Measurements from ENCODE around the gene NAA40.

NAA40 gene

DNA sequence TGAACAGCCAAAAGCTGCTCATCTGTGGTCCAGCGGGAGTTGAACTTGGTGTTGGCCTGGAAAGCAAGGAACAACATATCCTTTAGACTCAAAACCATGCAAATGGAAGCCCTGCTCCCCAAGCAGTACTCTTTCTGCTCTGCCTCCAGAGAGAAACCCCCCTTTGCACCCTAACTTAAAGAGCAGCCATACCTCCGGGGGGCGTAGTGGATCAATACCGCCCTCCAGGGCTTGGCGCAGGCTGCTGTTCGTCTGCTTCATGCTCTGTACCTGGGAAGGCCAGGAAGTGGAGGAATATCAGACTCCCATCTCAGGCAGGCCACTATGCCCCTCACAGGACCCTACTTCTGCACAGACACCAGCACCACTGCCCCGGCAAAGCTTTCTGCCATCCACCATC is 26.1 kb upstream of the NAA40 start:
- no peak for DNase-seq (ENCODE audit: low spot score)

DNA sequence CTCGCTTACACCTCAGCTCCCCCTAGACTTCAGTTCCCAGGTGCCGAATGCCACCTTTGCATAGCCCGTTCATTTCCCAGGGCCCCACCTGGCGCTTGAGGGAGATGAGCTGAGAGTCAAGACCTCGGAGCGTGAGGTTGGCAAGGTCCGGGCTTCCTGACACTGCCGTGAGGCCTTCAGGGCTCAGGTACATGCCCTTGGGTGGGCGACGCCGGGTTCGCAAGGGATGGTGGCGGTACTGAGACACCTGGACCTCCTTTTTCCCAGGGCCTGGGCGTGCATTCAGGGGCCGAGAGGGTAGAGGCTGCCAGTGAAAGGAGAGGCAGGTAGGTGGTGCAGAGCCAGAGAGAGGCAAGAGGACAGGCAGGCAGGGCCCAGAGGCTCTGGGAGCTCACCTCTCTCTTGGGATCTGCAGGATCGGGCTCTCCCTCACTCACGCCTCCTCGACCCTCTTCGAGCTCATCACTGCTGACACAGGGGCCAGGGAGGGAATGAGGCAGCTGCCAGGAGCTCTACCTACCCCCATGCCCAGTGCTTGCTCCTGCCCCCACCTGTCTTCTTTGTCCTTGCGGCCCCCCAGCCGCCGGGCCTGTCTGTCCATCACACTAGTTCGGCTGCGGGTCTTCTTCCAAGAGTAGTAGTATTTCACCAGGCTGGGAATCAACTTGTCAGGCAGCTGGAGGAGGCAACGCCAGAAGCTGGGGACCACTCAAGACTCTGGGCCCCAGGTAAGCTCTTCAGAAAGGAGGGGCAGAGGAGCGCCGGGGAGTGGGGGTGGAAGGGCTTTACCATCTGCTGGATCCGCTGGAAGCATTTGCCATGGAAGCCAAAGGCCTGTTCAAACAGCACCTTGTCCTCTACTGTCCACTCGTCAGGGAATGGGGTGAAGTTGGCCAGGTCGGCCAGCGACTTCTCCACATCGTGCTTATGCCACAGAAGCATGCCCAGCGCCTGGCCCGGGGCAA is 24.7 kb upstream of the NAA40 start:
- no peak for DNase-seq (ENCODE audit: low spot score)

DNA sequence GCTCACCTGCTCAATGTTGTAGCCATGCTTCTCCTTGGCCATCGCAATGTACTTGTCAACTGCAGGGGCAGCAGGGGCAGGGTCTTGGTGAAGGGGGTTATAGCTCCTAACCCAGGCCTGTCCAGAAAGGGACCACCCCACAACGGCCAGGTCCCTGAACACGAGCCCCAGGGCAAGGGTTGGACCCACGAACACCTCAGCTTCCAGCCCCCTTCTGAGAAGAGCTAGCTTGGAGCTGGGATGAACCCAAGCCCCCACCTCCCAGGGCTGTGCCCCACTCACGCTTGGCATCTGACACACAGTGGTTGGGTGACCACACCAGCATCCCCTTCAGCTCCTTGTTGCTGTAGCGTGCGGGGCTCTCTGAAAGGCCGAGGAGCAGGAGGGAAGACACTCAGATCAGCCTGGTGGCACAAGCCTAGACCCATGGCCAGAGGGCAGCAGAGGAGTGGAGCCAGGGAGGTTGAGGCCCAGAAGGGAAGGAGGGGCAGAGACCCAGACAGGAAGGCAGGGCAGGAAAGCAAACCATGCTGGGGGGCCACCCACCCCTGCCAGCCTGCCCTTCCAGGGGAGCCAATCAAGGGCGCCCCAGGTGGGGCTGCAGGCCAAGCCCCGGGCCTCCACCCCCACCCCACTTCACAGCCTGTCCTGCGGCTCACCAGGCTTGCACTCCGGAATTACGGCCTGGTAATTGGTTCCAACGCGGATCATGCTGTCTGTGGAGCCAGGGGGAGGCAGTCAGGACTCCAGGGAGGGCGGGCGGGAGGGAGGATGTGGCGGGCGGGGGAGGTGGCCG is 23.7 kb upstream of the NAA40 start:
- DNase-seq (ENCODE audit: low spot score), result no peak

DNA sequence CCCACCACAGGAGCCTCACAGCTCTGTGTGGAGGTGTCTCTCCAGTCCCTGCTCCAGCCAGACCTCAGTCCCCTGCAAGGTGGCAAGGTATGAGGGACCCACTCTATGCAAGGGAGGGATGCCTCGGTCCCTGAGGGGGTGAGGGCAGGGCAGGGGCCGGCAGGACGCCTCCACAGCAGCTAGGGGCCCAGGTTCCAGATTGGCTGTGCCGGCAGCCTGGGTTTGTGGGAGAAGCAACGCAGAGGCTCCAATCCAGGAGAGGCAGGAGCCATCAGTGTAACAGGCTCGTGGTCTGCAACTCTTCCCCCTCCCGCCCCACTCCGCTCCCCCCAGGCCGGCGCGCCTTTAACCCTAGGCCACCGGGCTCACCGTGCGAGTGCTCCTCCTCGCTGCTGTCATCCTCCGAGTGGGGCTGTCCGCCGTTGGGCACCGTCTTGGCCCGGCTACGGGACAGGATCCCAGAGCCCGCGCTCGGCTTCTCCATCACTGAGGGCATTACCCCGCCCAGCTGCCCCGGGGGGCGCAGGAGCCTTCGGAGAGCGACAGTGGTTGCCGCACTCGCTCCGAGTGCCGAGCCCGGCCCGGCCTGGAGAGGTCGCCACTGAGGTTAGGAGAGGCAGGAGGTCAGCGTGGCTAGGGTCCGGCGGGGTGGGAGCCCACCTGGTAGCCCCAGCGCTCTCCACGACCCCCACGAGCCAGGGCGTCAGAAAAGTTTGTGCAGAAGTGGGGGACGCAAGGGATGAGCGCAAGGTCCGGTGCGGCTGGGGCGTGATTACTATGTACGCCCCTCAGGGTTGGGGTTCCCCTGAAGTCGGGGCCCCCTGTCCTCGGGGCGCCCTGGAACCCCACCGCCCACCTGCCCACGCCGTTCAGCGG is 22.6 kb upstream of the NAA40 start:
- peak; percentile 79 for DNase-seq (ENCODE audit: low spot score)

DNA sequence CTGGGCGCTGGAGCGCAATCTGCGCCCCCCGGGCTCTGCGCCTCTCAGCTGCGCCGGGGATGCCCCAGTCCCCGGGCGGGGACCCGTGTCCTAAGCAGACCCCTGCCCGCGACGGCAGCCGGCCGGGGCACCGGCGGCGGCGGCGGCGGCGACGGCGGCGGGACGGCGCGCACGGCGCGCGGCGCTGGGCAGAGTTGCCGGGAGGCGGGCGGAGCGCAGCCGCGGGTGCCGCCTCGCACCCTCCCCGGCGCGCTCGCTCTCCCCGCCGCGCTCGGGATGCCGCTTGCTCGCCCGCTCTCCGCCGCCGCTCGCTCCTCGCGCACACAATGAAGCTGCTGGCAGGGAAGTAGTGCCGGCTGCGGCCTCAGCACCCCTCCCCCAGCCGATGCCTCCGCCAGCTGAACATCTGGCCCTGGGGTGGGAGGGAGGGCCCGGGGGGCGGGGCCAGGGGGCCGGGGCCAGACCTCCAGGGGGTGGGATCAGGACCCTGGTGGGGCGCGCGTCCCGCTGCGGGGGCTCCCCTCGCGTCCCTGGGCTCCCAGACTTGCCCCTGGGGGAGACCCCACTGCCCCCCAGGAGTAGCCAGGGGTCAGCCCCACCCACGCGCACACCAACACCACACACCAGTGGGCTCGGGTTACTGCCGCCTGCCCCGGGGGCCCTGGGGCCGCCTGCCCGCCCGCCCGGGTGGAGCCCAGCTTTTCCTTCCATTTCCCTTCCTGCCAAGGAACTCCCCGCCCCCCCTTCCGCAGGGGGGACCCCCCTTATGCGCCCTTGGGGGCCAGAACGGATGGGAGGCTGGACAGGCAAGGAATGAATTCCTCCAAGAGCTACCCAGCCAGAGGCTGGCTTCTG is 21.7 kb upstream of the NAA40 start, which contains the start of gene RCOR2:
RCOR2 (minus strand) TSS at position 328 of the 855 bp plus-strand sequence. CDS start 708 bp downstream, outside the sequence.
- peak; percentile 88 for DNase-seq (ENCODE audit: low spot score)

DNA sequence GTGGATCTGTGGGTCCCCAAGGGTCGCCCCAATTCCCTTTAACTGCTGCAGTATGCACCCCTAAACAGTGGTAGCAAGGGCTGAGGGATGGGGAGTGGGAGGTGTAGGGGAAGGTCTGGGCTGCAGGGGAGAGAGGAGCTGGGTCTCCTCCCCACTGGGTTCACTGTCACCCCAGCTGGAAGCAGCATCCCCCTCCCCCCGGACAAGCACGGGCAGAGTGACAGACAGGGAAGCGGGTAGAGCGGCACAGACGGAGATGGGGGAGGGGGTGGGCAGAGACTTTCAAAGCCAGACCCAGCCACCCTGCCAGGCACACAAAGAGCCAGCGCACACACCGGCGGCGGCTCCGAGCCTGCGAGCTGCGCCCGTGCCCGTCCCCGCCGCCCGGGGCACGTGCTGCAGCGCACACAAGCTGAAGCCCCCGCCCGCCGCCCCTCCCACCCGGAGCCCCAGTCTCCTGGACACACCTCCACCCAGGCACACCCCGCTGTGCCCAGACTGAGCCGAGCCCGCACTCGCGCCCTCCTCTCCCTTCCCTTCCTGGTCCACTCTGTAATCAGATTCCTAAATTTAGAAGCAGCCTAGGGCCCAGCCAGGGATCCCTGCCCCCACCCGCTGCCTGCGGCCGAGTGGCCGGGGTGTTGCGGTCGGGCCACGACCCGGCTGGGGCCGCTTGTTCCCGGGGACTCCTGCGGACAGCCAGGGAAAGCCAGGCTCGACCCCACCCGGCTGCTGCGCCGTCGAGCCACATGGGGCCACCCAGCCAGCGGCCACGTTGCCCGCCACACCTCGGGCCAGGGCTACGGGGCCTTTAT is 20.9 kb upstream of the NAA40 start:
- DNase-seq (ENCODE audit: low spot score), result peak; percentile 86

DNA sequence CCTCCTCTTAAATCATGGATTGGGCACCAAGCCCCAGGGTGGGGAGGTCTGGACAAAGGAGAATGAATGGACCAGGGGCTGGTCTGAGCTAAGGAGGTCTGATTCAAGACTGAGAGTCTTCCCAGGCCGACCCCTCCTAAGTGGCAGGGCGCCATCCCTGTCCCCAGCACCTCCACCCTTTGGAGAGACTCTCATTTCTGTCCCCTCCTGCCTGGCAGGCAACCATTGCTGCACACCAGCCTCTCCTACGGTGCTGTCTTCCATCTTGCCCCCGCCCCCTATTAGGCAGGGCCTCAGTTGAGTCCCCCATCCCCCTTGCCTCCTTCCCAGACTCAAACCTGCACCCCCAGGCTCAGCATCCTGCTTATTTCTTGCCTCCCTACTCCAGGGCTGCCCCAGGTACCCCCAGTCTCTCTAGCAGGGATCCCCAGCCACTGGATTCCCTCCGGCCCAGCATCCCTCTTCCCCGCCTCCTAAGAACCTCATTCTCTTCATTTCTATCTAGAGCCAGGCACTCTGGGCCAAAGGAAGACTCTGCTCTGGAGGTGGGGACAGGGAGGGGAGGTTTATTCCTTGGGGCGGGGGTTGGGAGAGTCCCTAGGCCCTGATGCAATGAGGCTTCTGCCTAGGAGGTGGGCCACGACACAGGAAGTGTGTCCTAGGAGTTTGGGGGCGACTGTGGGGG is 20.2 kb upstream of the NAA40 start:
- DNase-seq (ENCODE audit: low spot score), result peak; percentile 84

DNA sequence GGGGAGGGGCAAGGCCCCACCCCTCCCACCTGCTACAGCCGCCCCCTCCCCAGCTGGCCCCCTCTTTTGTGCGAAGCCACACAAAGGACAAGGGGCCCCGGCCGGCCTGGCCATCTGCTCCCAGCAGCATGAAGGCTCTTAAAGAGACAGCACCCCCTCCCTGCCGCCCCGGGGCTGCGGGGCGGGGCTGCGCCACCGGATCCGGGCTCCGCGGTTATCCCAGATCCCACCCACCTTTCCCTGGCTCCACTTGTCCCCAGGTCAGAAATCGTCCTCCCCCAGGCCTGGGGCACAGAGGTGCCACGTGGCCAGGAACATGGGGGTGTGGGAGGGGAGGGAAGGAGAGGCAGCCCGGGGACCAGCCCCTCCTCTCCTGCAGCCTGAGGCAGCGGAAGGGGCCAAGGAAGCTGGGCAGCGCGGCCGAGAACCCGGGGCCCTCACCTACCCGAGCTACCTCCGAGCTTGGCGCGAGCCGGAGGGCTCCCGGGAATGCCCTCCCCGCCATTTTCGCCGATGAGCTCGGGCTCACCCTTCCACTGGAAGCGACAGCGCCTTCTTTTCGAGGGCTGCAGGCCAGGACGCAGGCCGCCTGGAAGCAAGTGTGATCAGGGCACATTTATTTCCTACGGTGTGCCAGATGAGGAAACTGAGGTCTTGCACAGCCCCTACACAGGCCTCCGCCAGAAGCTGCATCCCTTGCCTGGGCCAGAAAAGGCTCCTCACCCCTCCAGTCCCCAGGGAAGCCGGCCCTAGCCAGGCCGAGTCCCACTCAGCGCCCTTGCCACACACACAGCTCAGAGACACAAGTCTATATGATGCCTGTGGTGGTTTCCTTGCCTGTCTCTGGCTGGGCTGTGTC is 19.3 kb upstream of the NAA40 start:
- peak; percentile 98 for DNase-seq (ENCODE audit: low spot score)

DNA sequence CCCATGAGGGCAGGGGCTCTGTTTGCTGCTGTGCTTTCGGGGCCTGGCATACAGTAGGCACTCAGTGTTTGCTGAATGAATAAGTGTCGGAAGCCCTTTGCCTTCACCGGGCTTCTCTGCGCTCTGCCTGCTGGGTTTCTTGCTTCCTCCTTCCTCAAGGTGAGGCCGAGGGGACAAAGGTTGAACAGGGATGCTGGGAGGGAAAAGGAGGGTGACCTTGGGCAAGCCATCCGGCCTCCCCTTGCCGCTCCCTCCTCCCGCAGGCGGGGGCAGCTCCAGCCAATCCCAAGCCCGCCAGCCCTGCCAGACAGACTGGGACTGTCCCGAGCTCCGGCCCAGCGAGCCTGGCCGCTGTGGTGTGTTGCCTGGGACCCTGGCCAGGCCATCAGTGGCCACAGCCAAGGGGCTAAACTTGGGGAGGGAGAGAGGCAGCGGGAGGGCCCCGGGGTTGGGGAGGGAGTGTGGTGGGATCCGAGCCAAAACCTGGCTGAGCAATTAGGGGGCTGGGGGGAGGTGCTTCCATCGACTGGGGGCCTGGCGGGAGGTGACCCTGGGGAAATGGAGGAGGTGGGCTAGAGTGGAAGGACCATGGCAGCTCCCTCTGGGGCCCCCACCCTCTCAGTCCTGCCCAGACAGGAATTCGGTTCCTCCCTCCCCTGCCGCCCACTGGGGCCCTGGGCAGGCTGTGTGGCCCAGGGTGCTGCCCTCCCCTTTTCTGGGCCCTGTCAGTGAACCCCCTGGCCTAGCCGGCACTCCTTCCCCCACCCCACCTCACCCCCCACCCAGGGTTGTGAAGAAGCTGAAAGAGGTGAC is 18.5 kb upstream of the NAA40 start:
- DNase-seq (ENCODE audit: low spot score), result peak; percentile 89

DNA sequence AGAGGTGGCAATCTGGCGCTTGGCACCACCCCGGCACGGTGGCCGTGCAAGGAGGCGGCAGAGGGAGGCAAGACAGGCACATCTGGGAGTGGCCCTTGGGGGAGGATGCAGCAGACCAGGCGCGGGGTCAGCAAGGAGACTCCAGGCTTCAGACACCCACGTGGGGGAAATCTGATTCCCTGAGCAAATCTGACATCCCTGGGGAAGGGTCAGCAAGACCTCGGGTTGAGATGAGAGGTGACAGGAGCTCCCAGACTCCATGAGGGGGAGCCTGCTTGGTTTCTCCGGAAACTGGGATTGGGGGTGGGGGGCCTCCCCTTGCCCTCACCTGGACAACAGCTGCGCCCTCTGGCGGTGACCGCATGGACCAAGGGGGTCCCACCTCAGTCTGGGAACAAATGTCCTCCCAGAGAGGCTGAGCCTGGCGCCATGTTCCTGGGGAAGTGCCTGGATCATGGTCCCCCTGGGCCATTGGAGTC is 17.8 kb upstream of the NAA40 start:
- peak; percentile 89 for DNase-seq (ENCODE audit: low spot score)

DNA sequence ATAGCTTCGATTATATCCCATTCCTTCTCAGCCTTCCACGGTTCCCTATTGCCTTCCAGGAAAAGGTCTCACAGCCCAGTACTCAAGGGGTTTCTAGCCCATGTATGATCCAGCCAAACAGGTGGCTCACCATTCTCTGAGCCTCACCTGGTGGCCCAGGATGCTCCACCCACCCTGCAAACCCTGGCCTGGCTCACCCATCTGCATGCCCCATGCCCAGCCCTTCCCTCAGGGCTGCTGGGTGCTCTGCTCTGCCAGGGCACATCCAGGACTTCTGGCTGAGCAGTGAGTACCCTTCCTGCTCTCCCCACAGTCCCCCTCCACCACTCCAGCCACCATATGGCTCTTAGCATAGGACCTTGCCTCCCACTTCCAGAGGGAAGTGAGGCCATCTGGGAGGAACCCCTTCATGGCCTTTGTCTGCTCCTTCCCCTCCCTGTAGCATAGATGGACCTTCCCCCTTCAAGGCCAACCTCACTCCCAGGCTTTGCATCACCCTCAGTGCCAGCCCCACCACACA is 16.1 kb upstream of the NAA40 start:
- no peak for DNase-seq (ENCODE audit: low spot score)

DNA sequence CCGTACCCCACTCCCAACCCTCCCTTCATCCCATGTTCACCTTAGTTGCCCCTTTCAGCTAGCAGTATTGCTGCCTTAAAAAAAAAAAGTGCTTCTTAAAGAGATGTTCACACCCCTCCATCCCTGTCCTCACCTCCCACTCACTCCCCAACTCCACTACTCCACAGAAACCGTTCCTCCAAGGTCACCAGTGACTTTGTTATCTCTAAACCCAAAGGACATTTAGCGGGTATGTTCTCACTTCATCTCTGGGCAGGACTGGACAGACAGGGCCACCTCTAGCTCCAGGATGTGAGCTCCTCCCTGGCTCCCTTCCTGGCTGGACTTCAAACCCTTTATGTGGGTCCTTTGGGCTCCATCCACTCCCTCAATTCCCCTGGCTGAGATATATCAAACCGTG is 15.5 kb upstream of the NAA40 start:
- no peak for DNase-seq (ENCODE audit: low spot score)

DNA sequence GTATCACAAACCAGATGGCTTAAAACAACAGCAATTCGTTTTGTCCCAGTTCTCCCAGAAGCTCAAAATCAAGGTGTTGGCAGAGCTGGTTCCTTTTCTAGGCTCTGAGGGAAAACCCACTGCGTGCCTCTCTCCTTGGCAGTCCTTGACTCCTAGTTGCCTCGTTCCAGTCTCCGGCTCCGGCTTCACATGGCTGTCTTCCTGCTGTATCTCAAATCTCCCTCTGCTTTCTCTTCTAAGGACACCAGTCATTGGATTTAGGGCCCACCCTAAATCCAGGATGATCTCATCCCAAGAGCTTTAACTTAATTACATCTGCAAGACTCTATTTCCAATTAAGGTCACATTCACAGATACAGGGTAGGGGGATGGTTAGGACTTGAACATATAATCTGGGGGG is 9.2 kb upstream of the NAA40 start:
- peak; percentile 73 for DNase-seq (ENCODE audit: low spot score)

DNA sequence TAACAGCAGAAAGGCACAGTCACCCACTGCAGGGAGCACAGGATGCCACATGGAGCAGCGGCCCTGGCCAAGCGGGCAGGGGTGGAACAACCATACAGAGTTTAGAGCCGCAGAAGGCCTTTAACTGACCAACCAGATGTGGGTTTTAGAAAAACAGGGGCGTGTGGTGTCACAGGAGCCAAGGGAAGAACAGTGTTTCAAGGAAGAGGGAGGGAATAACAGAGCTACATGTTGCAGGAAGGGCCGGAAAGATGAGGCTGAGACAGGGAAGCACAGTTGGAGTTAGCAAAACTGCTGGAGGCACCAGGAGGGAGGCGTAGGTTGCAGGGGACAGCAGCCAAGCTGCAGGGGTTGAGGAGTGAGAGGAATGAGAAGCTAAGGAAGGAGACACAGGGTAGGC is 7.8 kb upstream of the NAA40 start:
- no peak for DNase-seq (ENCODE audit: low spot score)

DNA sequence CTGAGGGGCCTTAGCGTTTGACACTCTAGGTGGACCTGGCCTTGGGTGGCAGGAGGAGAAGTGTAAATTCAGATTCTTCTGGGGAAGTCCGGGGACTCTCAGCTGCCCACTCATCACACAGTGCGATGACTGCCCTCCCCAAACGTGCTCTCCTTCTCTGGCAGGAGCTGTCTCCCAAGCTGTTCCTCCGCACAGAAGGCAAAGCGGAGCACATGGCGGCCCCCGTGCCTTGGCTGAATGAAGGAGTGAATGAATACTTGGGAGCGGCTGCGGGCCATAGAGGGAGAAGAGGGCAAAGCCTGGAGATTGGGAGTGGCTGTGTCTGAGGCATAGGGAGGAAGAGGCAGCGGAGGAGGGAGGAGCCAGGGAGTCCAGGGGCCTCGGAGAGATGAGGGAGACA is 6.9 kb upstream of the NAA40 start:
- DNase-seq (ENCODE audit: low spot score), result no peak

DNA sequence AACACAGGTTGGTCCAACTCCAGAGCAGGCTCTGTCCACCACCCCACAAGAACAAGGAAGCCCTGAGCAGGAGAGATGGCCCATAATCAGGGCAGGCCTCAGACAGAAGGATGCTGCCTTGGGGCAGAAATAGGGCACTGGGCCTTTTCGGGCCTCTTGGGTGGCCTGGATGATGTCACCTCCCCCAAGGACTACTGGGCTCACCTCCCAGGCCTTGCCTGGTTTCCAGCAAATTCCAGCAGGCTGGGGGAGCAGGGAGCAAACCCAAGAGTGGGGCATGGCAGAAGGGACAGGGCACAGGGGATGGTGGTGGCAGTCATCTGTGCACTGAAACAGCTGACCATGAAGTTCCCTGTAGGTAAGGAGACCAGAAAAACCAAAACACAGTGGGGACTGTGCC is 5.3 kb upstream of the NAA40 start:
- DNase-seq (ENCODE audit: low spot score), result no peak

Measured in SK-N-DZ (cell line).